GM21825 (cell line): Measurements from ENCODE around the gene FBLN1.
"Not testable (repeated sequence)": the region's sequence is repeated elsewhere in the genome, so short reads cannot be mapped to it uniquely, and the experiment has no call there.

Experiments
- ATAC-seq: cut with Tn5 transposase; IDR thresholded peaks from one replicate; pipeline ENCODE4 v1.9.1; 2021; ENCODE audit warnings: mild to moderate bottlenecking, moderate library complexity; ENCODE audit not compliant: unreplicated experiment

The FBLN1 gene

GRCh38 chr22:45582955-45583320, 80.3 kb downstream of the FBLN1 start:
- ATAC-seq, result no peak

- no peak for ATAC-seq
Measured at GRCh38 chr22:45583504-45583903, 80.8 kb downstream of the FBLN1 start.

DNA sequence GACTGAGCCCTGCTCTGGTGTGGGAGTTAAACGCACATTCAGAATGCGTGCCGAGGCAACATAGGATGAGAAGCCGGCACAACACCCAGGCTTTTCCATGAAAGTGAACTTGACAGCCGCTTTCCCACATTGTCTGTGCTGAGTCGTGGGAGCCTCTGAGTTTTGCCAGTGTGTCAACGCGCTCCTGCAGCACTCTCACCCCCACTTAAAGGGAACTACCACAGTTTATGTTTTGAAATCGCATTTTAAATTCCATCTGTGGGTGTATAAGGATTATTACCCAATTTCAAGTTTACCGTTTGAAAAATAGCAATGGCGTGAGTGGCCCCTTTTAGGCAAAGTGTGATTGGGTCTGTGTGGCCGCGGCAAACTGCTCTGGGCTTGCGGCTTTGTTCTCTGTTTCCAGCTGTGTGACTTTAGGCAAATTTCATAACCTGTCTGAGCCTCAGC, 81.5 kb downstream of the FBLN1 start:
- no peak for ATAC-seq

DNA sequence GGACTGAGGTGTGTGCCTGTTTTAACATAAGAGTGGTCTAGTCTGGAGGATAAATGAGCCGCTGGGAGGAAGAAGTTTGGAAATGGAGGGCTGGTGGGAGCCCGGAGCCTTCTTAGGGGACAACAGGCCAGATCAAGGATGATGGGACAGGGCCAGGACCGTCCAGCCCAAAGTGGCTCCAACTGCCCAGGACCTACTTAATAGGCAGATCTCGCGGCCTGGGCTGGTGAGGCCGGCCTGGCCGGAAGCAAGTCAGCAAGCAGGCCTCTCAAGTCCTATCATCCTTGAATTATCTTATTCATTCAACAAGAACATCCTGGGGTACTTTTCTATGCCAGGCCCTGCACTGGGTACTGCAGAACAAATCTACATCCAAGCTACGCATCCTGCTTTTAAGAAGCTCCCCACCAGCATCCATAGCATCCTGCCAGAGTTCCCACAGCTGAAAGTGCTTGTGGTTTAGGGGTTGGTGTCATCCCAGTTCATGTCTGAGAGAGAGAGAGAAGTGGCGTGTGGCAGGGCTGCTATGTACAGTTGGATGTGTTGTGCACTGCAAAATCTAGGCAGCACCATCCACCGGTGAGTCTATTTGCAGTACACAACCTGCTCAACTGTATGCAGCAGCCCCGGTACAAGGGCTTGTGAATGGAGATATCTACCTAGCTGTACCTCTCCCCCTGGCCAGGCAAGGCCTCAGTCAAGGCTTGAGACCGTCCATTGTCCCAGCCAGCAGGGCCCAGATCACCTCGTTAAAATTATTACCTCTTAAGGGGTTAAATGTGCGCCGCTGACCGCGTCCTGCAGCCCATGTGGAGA, 82.1 kb downstream of the FBLN1 start:
- ATAC-seq, result no peak

DNA sequence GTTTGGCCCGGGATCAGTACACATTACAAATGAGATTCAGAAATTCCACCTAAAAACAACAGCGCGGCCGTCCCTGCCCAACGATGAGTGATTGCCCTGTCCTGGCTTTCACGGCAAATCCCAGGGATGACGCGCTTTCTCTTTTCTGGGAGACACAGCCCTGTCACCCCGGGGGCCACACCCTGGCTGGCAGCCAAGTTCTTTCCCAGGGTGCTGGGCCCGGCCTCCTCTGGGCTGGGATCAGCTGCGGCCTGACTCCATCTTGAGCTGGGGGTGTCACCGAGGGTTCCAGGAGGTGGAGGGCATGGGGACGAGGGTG, 82.7 kb downstream of the FBLN1 start:
- ATAC-seq, result no peak

DNA sequence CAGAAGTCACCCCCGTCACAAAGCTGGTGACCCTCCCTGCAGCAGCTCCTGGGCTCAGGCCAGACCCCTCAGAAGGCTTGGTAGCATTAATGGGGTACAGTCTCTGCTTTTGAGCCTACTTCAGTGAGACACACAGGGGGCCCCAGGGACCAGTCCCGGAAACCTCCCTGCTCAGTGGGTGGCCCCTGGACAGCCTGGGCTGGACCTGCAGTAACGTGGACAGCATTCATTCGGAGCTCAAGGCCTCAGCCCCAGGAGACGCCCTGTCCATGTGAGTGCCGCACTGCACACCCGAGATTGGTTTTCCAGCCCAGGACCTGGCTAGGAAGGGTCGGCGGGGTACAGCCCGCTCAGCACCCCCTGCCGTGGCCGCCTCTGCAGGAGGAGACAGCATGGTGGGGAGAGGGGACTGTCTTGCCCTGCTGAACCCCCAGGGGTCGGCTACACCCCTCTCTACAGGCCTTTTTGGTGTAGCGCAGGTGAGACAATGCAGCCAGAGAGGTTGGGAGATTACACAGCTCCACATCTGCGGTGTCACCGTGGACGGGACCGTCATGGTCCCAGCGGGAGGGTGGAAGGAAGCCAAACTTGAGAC, 83.4 kb downstream of the FBLN1 start:
- ATAC-seq, result no peak

- ATAC-seq, result no peak
Measured at GRCh38 chr22:45586651-45587405, 84.1 kb downstream of the FBLN1 start.

- ATAC-seq, result no peak
Measured at GRCh38 chr22:45587638-45588505, 85.2 kb downstream of the FBLN1 start.

GRCh38 chr22:45589556-45589955, 86.9 kb downstream of the FBLN1 start:
- ATAC-seq, result no peak

DNA sequence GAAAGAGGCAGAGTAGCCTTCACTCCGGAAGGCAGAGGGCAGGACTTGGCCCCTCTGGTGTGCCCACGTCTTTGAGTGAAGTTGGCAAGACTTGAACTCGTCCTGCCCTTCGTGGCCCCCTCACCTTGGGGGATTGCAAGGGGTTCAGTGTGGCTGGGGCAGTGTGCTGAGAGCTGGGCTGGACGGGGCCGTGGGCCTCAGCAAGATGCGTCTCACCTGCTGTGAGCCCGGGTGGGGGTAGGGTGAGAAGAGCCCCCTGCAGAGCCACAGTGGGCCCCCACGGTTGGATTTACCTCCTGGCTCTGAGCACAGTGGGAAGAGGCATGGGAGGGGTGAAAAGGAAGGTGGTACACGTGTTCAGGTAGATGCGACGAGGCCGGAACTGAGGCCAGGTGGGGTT, 87.6 kb downstream of the FBLN1 start:
- no peak for ATAC-seq

- not testable (repeated sequence) for ATAC-seq
Measured at GRCh38 chr22:45591633-45592213, 89.0 kb downstream of the FBLN1 start.

GRCh38 chr22:45594123-45594941, 91.6 kb downstream of the FBLN1 start:
- no peak for ATAC-seq

DNA sequence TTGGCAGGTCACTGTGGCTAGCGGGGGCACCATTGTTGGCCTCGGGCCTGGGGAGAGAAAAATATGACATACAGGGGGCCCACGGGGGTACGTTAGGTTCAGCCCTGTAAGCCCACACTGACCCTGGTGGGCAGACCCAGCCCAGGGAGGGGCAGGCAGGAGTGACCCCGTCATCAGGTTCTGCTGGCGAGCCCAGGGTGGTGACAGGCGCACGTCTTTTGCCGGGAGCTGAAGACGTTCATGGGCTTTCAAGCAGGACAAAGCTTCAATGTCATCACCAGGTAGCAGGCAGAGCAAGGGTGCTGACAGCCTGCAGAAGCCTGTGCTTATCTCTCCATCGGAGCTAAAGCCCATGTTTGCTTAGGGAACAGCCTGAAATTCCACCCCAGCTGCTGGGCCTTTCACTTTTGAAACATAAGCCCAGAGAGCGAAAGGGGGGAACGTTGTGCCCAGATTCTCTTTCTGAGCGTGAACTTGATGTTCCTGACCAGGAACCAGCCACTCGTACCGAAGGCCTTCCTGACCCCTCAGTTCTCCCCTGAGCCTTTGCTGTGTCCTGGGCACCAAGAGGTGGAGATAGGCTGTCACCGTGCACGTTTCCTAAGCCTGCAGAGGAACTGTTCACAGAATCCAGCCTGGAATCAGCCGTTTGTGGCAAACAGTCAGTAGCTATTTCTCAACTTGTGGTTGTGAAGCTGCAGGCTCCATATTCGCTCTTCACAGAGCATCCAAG, 94.9 kb downstream of the FBLN1 start:
- no peak for ATAC-seq

DNA sequence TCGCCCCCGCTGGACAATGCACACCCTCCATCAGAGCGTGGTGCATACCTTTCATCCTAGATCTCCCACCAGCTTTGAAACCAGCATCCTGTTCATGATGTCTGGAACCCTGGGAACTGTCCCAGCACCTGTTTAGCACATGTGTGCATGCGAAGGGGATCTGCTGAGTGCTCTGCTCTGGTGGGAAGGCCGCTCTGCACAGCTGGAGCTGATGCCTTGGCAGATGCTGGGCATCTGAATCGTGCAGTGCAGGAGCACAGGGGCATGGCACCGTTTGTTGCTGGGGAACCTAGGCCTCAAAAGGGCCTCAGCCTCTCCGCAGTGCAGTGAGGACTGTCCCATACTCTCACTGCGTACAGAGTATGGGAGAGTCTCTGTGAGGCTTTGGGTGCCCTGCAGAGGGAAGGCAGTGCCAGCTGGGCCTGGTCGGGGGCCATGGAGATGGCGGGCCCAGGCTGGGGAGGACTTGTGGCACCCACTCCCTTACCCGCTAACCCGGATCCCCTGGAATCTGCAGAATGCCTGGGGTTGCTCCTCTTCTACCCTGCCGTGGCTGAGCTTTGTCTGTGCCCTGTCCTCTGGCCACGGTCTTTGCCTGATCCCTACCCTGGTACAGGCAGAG, 96.0 kb downstream of the FBLN1 start:
- ATAC-seq, result no peak

DNA sequence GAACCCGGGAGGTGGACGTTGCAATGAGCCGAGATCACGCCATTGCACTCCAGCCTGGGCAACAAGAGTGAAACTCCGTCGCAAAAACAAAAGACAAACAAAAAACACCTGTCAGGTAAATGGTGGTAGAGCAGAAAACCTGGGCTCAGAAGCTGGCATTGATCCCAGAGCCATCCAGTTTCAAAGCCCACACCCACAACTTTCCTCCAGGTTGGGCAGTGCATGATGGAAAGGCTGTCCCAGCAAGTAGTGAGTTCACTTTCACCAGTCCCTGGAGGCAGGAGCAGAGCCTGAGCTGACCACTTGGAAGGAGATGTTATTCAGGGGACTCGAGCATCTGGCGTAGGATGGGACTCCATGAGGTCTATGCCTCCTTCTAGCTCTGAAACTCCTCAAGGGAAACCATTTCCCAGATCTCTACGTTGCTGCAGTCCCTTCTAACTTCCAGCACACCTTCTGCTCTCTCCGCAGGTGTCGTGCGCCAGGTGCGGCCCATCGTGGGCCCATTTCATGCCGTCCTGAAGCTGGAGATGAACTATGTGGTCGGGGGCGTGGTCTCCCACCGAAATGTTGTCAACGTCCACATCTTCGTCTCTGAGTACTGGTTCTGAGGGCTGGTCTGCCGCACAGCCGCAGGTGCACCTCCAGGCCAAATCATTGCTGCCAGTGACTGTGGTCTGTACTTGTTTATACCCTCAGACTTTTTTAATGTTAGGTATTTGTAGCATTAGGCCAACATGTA, 97.3 kb downstream of the FBLN1 start:
- ATAC-seq, result no peak

- ATAC-seq, result no peak
Measured at GRCh38 chr22:45600790-45601730, 98.4 kb downstream of the FBLN1 start.
